LNCAP (cell line): ENCODE measurements around the gene GRB2.

Experiments used
- TF ChIP-seq, protein P1 (sequence below): fragments of 450-650 bp; IDR thresholded peaks from 2 replicates; pipeline ENCODE4 v1.5.1; 2017; ENCODE audit warnings: mild to moderate bottlenecking

The GRB2 gene

DNA sequence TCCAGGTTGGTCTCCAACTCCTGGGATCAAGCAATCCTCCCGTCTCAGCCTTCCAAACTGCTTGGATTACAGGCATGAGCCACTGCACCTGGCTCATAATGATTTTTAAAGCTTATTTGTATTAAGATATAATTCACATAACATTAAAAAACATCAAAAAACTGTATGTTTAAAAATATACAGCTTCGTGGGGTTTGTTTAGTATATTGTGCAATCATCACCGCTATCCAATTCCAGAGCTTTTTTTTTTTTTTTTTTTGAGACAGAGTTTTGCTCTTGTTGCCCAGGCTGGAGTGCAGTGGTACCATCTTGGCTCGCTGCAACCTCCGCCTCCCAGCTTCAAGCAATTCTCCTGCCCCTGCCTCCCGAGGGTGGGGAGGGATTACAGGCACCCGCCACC, 105.2 kb downstream of the GRB2 start:
- TF ChIP-seq, protein P1, sequence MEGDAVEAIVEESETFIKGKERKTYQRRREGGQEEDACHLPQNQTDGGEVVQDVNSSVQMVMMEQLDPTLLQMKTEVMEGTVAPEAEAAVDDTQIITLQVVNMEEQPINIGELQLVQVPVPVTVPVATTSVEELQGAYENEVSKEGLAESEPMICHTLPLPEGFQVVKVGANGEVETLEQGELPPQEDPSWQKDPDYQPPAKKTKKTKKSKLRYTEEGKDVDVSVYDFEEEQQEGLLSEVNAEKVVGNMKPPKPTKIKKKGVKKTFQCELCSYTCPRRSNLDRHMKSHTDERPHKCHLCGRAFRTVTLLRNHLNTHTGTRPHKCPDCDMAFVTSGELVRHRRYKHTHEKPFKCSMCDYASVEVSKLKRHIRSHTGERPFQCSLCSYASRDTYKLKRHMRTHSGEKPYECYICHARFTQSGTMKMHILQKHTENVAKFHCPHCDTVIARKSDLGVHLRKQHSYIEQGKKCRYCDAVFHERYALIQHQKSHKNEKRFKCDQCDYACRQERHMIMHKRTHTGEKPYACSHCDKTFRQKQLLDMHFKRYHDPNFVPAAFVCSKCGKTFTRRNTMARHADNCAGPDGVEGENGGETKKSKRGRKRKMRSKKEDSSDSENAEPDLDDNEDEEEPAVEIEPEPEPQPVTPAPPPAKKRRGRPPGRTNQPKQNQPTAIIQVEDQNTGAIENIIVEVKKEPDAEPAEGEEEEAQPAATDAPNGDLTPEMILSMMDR, result no peak

- TF ChIP-seq, protein P1, result no peak
Observed at GRCh38 chr17:75295201-75296158, 110.0 kb downstream of the GRB2 start.

DNA sequence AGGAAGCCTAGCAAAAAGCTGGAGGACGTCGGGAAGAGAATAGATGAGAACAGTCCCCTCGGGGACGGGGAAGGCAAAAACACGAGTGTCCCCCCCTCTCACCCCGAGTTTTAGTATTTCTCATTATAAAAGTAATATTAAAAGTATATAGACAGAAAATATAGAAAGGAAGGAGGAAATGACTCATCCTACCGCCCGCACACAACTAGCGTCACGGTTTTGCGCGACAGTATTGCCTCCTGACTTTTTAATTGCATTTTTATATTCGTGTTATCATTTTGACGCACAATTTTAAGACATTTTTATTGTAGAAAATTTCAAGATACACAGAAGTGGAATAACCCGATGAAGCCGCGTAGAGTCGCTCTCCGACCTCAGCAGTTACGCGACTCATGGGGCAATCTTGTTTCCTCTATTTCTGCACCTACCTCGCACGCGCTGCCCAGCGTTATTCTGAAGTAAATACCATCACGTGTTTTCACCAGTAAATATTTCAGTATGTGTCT, 115.6 kb downstream of the GRB2 start:
- TF ChIP-seq, protein P1, result peak; percentile 32; the same call in 1 of the 2 replicates

DNA sequence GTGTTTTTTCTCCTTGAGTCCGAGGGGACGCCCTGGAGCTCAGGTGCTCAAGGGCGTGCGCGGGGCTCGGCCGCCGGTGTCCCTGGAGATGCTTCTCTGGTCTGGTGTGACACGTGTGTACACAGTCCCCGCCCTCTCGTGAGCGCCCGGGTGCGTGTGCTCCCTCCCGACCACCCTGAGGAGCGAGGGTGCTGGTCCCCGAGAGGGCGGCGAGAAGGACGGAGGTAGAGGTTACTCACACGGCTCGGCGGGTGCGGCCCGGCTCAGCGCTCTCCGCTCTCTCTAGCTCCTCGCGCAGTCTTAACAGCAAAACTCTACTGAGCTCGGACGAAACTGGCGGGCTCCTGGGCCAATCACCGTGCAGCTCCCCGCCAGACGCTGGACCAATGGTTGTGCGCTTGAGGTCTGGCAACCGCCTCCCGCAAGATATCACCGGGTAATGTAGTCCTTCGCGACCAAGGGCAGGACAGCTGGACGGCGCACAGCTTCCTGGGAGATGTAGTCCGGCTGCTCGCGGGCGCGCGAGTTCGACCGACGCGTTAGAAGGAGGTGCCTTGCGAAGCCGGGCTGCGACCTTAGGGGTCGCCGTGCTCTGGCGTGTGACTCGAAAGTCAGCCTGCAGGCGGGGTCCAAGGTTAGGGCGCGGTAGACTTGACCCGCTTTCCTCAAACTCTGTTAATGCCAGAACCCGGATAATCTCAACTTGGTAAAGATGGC, 116.2 kb downstream of the GRB2 start, which contains the start of gene SLC25A19:
Gene SLC25A19, minus strand, starts transcription at position 319 of the 717 bp plus-strand sequence. CDS start 2,669 bp downstream, outside the sequence.
- TF ChIP-seq, protein P1, result no peak

DNA sequence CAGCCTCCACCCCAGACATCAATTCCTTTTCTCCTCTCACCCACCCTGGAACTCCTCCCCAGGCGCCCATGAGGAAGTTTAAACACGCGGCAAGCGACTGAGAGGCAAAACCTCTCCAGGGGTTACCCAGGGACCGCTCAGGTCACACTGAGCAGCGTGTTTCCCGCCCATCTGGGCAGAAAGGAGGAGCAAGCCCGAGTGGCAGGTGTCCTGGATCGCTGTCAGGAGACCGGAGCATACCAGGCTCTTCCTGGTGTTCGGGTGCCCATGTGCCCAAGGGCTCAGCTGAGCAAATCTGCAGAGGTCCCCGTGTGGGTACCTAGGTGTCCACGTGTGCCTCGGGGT, 116.7 kb downstream of the GRB2 start:
- TF ChIP-seq, protein P1, result no peak

DNA sequence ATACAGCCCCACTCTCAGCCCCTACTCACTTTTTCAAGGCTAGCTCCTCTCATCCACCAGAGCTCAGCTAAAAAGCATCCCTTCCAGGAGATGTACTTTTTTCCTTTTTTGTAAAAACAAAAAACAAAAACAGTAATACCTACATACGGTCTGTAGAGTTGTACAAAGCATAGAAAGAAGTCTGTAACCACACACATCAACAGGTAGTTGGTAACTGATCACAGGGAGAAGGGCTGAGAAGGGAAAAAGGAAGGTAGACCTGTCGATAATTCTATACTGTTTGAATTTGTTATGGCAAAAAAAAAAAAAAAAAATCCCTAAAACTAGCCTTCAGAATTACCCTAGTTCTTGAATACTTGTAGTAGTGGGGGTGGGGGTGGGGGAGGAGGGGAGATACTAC, 117.1 kb downstream of the GRB2 start:
- TF ChIP-seq, protein P1, result no peak

GRCh38 chr17:75287221-75287620, 118.3 kb downstream of the GRB2 start:
- TF ChIP-seq, protein P1, result no peak
